HG02852 (cell line): Measurements from ENCODE around the gene LONP2.
"Not testable (repeated sequence)": the region's sequence is repeated elsewhere in the genome, so short reads cannot be mapped to it uniquely, and the experiment has no call there.

Experiments used
- ATAC-seq: cut with Tn5 transposase; IDR thresholded peaks from one replicate; pipeline ENCODE4 v1.9.1; 2021; ENCODE audit warnings: mild to moderate bottlenecking, moderate library complexity; ENCODE audit not compliant: unreplicated experiment

The LONP2 gene

GRCh38 chr16:48330841-48331192 is 86.7 kb downstream of the LONP2 start:
- no peak for ATAC-seq

GRCh38 chr16:48332978-48333377 is 88.9 kb downstream of the LONP2 start:
- no peak for ATAC-seq

- ATAC-seq = no peak
Measured at GRCh38 chr16:48334325-48334724, 90.2 kb downstream of the LONP2 start.

GRCh38 chr16:48335961-48336360 is 91.9 kb downstream of the LONP2 start:
- no peak for ATAC-seq

- no peak for ATAC-seq
Measured at GRCh38 chr16:48340054-48340453, 96.0 kb downstream of the LONP2 start.

GRCh38 chr16:48342591-48342990 is 98.5 kb downstream of the LONP2 start:
- no peak for ATAC-seq

- ATAC-seq = no peak
Measured at GRCh38 chr16:48347191-48347865, 103.2 kb downstream of the LONP2 start.

- no peak for ATAC-seq
Measured at GRCh38 chr16:48347980-48348379, 103.9 kb downstream of the LONP2 start.

- ATAC-seq = no peak
Measured at GRCh38 chr16:48350736-48351135, 106.6 kb downstream of the LONP2 start.

GRCh38 chr16:48352648-48353390 is 108.7 kb downstream of the LONP2 start:
- ATAC-seq = no peak

- ATAC-seq = peak; percentile 71
Measured at GRCh38 chr16:48353565-48354163, 109.6 kb downstream of the LONP2 start.

- ATAC-seq = not testable (repeated sequence)
Measured at GRCh38 chr16:48354385-48354784, 110.3 kb downstream of the LONP2 start.

- ATAC-seq = no peak
Measured at GRCh38 chr16:48354877-48355855, 111.1 kb downstream of the LONP2 start.

- ATAC-seq = no peak
Measured at GRCh38 chr16:48356633-48357376, 112.7 kb downstream of the LONP2 start.

GRCh38 chr16:48358419-48358818 is 114.3 kb downstream of the LONP2 start:
- ATAC-seq = no peak

- ATAC-seq = no peak
Measured at GRCh38 chr16:48359983-48360382, 115.9 kb downstream of the LONP2 start.

GRCh38 chr16:48361012-48361411 is 116.9 kb downstream of the LONP2 start:
- ATAC-seq = no peak

- no peak for ATAC-seq
Measured at GRCh38 chr16:48361540-48362144, 117.5 kb downstream of the LONP2 start.

- no peak for ATAC-seq
Measured at GRCh38 chr16:48365025-48365600, 121.0 kb downstream of the LONP2 start.
